Measurements from ENCODE around the gene STXBP5.

Gene STXBP5

DNA sequence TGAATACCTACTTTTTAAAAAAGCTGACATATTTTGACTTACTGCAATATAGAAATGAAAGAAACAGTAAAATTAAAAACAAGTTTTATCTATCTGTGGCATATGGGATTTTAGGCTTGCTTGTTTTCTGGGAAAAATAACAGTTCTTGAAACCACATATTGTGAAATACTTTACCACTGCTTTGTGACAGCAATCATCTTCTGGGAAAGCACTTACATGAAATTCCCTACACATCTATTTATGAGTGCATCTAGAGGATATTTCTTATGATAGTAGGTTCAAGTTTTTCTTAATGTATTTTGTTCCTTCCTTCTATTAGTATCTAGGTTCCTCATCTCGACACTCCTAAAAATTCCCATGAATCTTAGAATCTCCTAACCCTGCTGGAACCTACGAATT is 75.2 kb downstream of the STXBP5 start:
- Histone ChIP-seq H3K4me1 (ENCODE audit: insufficient read depth, poor library complexity, severe bottlenecking) (no peaks in the 10 kb centered on the region), H3K27me3 (ENCODE audit: insufficient read depth, poor library complexity, severe bottlenecking) (no peaks in the 10 kb centered on the region), H3K9me3 (ENCODE audit: severe bottlenecking) (no peaks in the 10 kb centered on the region), H3K27ac (ENCODE audit: poor library complexity, severe bottlenecking) (no peak overlapping the region), H3K36me3 (ENCODE audit: low read depth) (peaks cover 62% of the 10 kb centered on the region), H3K4me3 (ENCODE audit: severe bottlenecking) (no peak overlapping the region)
- no peak for DNase-seq (ENCODE audit: low spot score)
- ATAC-seq (ENCODE audit: low read depth) = no peak
- no peak for TF ChIP-seq CTCF (IDR thresholded peaks at IDR 0.05; ENCODE audit: poor library complexity, severe bottlenecking)

GRCh38 chr6:147281895-147282565 is 77.8 kb downstream of the STXBP5 start:
- H3K36me3 ChIP-seq (ENCODE audit: low read depth) = peaks cover 52% of the 10 kb centered on the region
- ATAC-seq (ENCODE audit: low read depth) = no peak
- no peak overlapping the region for H3K4me3 ChIP-seq (ENCODE audit: severe bottlenecking)
- H3K9me3 ChIP-seq (ENCODE audit: severe bottlenecking) = no peaks in the 10 kb centered on the region
- H3K27me3 ChIP-seq (ENCODE audit: insufficient read depth, poor library complexity, severe bottlenecking) = no peaks in the 10 kb centered on the region
- H3K4me1 ChIP-seq (ENCODE audit: insufficient read depth, poor library complexity, severe bottlenecking) = no peaks in the 10 kb centered on the region
- TF ChIP-seq CTCF (IDR thresholded peaks at IDR 0.05; ENCODE audit: poor library complexity, severe bottlenecking) = no peak
- DNase-seq (ENCODE audit: low spot score) = no peak
- H3K27ac ChIP-seq (ENCODE audit: poor library complexity, severe bottlenecking) = no peak overlapping the region

- no peak for ATAC-seq (ENCODE audit: low read depth)
- Histone ChIP-seq H3K27ac (ENCODE audit: poor library complexity, severe bottlenecking) (no peak overlapping the region), H3K27me3 (ENCODE audit: insufficient read depth, poor library complexity, severe bottlenecking) (no peaks in the 10 kb centered on the region), H3K36me3 (ENCODE audit: low read depth) (peaks cover 47% of the 10 kb centered on the region), H3K9me3 (ENCODE audit: severe bottlenecking) (no peaks in the 10 kb centered on the region), H3K4me3 (ENCODE audit: severe bottlenecking) (no peak overlapping the region), H3K4me1 (ENCODE audit: insufficient read depth, poor library complexity, severe bottlenecking) (peaks cover 2% of the 10 kb centered on the region)
- TF ChIP-seq CTCF (IDR thresholded peaks at IDR 0.05; ENCODE audit: poor library complexity, severe bottlenecking) = no peak
- no peak for DNase-seq (ENCODE audit: low spot score)
Measured at GRCh38 chr6:147282566-147282959, 78.3 kb downstream of the STXBP5 start.

GRCh38 chr6:147283460-147283859 is 79.2 kb downstream of the STXBP5 start:
- no peak for ATAC-seq (ENCODE audit: low read depth)
- H3K4me1 ChIP-seq (ENCODE audit: insufficient read depth, poor library complexity, severe bottlenecking) = peaks cover 8% of the 10 kb centered on the region

More at GRCh38 chr6:147283460-147283859, 79.2 kb downstream of the STXBP5 start:
- no peak for DNase-seq (ENCODE audit: low spot score)
- no peak for TF ChIP-seq CTCF (IDR thresholded peaks at IDR 0.05; ENCODE audit: poor library complexity, severe bottlenecking)
- Histone ChIP-seq H3K27ac (ENCODE audit: poor library complexity, severe bottlenecking) (no peak overlapping the region), H3K9me3 (ENCODE audit: severe bottlenecking) (no peaks in the 10 kb centered on the region), H3K4me3 (ENCODE audit: severe bottlenecking) (no peak overlapping the region), H3K36me3 (ENCODE audit: low read depth) (peaks cover 38% of the 10 kb centered on the region), H3K27me3 (ENCODE audit: insufficient read depth, poor library complexity, severe bottlenecking) (no peaks in the 10 kb centered on the region)

Data from RWPE2 (cell line).